BLaER1 (cell line): ENCODE data around the gene ZNF335.
"Not testable (repeated sequence)": the region's sequence is repeated elsewhere in the genome, so short reads cannot be mapped to it uniquely, and the experiment has no call there.

Experiments used
- H3K27ac ChIP-seq: shearing (Covaris generic); formaldehyde crosslinking; 2 replicates; pipeline ENCODE4 v1.8.1; 2022
- H3K27me3 ChIP-seq: shearing (Covaris generic); formaldehyde crosslinking; 2 replicates; pipeline ENCODE4 v1.8.1; 2022
- H3K36me3 ChIP-seq: shearing (Covaris generic); formaldehyde crosslinking; 2 replicates; pipeline ENCODE4 v1.8.1; 2022
- H3K4me1 ChIP-seq: shearing (Covaris generic); formaldehyde crosslinking; 2 replicates; pipeline ENCODE4 v1.8.1; 2022
- H3K4me2 ChIP-seq: shearing (Covaris generic); formaldehyde crosslinking; 2 replicates; pipeline ENCODE4 v1.8.1; 2022
- H3K4me3 ChIP-seq: shearing (Covaris generic); formaldehyde crosslinking; 2 replicates; pipeline ENCODE4 v1.8.1; 2022
- H3K9ac ChIP-seq: shearing (Covaris generic); formaldehyde crosslinking; 2 replicates; pipeline ENCODE4 v1.8.1; 2022
- H3K9me3 ChIP-seq: shearing (Covaris generic); formaldehyde crosslinking; 2 replicates; pipeline ENCODE4 v1.8.1; 2022
- H4K20me1 ChIP-seq: shearing (Covaris generic); formaldehyde crosslinking; 2 replicates; pipeline ENCODE4 v1.8.1; 2022
- Cebpa-rat ChIP-seq: shearing (Covaris generic); IDR thresholded peaks from 2 replicates; pipeline ENCODE4 v1.8.1; 2022

The ZNF335 gene

DNA sequence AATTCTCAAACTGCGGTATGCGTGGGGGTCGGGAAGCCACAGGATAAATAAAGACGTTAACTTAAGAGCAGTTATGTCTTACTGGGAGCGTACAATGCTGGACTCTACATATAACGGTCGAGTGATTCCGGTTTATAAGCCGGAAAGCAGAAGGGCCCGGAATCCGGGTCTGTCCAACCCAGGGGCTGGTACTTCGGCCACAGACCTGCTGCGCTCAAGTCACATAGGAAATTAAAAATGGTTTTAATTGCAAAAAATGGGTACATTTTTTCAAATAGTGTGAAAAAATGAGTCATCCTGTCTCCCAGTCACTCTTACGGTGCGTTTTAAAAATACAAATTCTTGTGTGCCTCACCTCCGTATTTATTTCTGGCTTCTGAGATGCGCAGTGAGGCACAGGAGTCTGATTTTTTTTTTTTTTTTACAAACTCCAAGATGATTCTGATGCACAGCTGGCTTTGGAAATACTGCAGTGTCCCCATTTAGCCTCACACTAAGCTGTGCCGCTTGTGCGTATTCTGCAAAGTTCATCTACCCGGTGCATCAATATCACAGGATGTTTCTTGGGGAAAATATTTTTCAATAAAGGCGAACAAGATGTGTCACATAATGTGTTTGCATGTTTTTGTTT, 36.5 kb downstream of the ZNF335 start:
- Histone ChIP-seq H3K9me3 (no peaks in the 10 kb centered on the region), H3K27ac (peak overlapping the region; percentile 100), H3K4me2 (peak overlapping the region; percentile 70), H3K4me3 (peak overlapping the region; percentile 91), H4K20me1 (peaks cover 49% of the 10 kb centered on the region), H3K27me3 (no peaks in the 10 kb centered on the region), H3K36me3 (peaks cover 42% of the 10 kb centered on the region), H3K4me1 (peaks cover 16% of the 10 kb centered on the region), H3K9ac (peak overlapping the region; percentile 100)
- TF ChIP-seq Cebpa-rat = no peak

DNA sequence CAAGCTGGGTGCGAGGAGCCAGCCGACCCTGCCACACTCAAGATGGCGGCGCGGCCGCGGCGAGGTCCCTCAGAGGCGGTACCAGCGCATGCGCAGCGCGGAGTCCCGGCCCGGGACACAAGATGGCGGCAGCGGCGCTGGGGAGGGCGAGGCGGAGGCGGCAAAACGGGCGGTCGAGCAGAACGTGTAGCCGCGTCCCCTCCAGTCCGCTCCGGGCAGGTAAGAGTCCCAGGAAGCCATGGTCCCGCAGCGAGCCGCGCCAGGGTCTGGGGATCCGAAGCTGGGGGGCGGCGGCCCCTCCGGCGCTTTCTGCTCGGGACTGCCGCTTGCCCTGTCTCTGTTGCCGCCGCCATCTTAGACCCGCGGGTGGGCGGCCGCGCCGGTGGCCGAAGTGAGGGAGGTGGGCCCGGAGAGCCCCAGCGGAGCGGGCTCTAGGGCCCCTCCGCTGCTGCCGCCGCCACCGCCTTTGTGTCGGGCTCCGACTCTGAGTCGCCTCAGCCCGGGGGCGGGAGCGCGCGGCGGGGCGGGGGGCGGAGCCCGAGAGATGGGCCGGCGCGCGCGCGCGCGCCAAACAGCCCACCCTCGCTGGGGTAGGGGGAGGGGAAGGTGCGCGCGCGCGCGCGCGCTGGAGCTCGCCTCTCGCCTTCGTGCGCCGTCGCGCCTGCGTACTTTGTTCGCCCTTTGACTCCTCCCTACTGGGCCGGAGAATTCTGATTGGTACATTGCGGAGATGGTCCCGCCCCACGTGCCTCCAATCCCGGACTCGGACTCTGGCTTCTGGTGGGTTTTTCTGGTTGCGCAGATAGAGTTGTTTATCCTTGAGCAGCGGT, 37.2 kb downstream of the ZNF335 start, which contains the start of gene PCIF1:
TSS of gene PCIF1 (plus strand) at position 98 of the 830 bp plus-strand sequence. CDS start 4,317 bp downstream, outside the sequence.
- H3K36me3 ChIP-seq = peaks cover 35% of the 10 kb centered on the region
- no peak for TF ChIP-seq Cebpa-rat
- H3K9ac ChIP-seq = peak within 1 kb of the TSS; percentile 100
- peak within 1 kb of the TSS; percentile 91 for H3K4me3 ChIP-seq
- no peaks in the 10 kb centered on the region for H3K27me3 ChIP-seq
- peak within 1 kb of the TSS; percentile 88 for H3K4me2 ChIP-seq
- no peaks in the 10 kb centered on the region for H3K9me3 ChIP-seq
- H3K4me1 ChIP-seq = peaks cover 16% of the 10 kb centered on the region
- peaks cover 43% of the 10 kb centered on the region for H4K20me1 ChIP-seq
- H3K27ac ChIP-seq = peak within 1 kb of the TSS; percentile 100

DNA sequence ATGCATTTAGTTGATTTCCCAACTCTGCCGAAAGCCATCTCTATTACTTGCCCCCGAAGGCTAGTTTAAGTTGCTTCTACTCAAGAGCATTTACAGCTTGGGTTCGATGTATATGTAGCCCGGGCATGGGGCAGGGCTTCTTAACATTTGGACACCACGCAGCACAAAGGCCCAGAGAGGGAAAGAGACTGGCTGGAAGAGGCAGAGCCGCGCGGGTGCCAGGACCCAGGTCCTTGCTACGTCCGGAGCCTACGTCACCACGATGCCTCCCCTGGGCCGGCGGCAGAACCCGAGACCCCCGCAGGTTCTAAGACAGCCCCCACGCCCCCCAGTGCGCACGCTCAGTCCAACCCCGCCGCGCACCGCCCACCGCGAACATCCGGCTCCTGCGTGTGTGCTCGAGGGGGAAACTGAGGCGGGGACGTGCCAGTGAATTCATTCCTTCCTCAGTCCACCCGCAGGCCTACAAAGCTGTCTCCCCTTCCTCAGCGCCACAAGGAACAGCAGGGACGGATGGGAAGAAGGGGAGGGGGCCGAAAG, 37.9 kb downstream of the ZNF335 start:
- Histone ChIP-seq H4K20me1 (peaks cover 39% of the 10 kb centered on the region), H3K4me2 (peak overlapping the region; percentile 88), H3K4me1 (peaks cover 16% of the 10 kb centered on the region), H3K9me3 (no peaks in the 10 kb centered on the region), H3K9ac (peak overlapping the region; percentile 100), H3K27me3 (no peaks in the 10 kb centered on the region), H3K36me3 (peaks cover 28% of the 10 kb centered on the region), H3K4me3 (peak overlapping the region; percentile 91), H3K27ac (peak overlapping the region; percentile 100)
- no peak for TF ChIP-seq Cebpa-rat

DNA sequence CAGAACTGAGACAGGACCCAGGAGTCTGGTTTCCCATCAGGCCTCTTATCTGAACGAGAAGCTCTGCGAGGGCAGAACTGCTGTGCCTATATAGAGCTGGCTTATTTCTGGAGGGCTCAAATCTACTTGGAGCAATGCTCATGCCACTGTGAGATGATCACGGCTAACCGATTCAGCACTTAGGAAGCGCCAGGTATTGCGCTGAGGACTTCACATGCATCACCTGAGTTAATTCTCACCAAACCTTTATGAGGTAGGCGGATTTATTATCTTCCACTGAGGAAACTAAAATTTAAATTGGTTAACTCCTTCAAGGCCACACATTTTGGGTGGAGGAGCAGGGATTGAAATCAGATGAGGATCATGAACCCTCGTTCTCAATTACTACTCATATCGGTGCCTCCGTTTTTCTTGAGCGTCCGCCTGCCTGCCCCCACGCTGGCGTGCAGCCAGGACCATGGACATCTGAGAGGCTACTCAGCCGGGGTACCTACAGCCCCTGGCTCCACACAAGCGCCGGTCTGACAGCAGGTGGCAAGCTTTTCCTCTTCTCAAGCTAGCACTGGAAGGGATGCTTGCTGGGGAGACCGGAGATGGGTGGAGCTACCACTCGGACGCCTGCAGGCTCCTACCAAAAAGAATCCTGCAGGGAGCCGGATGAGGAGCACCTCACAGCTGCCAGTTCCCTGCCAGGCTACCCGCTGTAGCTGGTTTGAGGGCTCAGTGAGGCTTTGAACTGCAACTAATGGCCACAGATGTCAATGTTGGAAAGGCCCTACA, 38.5 kb downstream of the ZNF335 start:
- Histone ChIP-seq H3K4me2 (peak overlapping the region; percentile 88), H3K27me3 (no peaks in the 10 kb centered on the region), H3K9me3 (no peaks in the 10 kb centered on the region), H3K4me3 (peak overlapping the region; percentile 91), H3K9ac (peak overlapping the region; percentile 100), H4K20me1 (peaks cover 32% of the 10 kb centered on the region), H3K36me3 (peaks cover 21% of the 10 kb centered on the region), H3K4me1 (peaks cover 16% of the 10 kb centered on the region), H3K27ac (peak overlapping the region; percentile 100)
- TF ChIP-seq Cebpa-rat = no peak

DNA sequence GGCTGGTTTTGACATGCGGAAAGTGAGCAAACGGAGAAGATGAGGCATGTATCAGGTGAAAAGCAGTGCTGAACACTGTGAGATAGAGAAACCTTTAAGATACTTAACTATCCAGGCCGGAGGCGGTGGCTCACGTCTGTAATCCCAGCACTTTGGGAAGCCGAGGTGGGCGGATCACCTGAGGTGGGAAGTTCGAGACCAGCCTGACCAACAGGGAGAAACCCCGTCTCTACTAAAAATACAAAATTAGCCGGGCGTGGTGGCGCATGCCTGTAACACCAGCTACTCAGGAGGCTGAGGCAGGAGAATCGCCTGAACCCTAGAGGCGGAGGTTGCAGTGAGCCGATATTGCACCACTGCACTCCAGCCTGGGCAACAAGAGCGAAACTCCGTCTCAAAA, 40.3 kb downstream of the ZNF335 start:
- not testable (repeated sequence) for H3K9ac ChIP-seq, H3K9me3 ChIP-seq, H3K36me3 ChIP-seq, H3K4me2 ChIP-seq, H3K27me3 ChIP-seq, H3K4me3 ChIP-seq, H3K27ac ChIP-seq
- peaks cover 15% of the 10 kb centered on the region for H4K20me1 ChIP-seq
- H3K4me1 ChIP-seq = peaks cover 16% of the 10 kb centered on the region

DNA sequence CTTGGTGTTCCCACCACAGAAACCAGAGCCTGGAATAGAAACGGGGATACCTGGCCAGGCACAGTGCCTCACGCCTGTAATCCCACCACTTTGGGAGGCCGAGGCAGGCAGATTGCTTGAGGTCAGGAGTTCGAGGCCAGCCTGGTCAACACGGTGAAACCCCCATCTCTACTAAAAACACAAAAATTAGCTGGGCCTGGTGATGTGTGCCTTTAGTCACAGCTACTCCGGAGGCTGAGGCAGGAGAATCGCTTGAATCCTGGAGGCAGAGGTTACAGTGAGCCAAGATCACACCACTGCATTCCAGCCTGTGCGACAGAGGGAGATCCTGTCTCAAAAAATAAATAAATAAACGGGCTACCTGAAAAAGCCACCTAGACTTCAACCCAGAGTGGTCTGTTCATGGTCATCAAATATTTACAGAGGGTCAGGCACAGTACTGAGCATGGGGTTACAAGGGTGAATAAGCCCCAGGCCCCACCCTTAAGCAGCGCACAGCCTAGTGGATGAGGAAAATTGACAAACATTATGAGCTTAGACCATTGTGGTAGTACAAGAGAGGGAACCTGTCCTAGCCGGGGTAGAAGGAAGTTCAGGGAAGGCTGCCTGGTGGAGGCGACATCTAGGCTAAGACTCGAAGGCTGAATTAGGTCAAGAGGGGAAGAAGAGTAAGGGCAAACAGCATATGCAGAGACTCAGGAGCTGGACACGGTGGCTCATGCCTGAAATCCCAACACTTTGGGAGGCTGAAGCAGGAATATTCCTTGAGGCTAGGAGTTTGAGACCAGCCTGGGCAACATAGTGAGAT, 44.7 kb downstream of the ZNF335 start:
- Histone ChIP-seq H3K4me3 (no peak overlapping the region), H3K9ac (no peak overlapping the region), H3K27me3 (no peaks in the 10 kb centered on the region), H3K4me2 (no peak overlapping the region), H3K4me1 (peaks cover 5% of the 10 kb centered on the region), H3K36me3 (no peaks in the 10 kb centered on the region), H4K20me1 (no peaks in the 10 kb centered on the region), H3K9me3 (no peaks in the 10 kb centered on the region), H3K27ac (no peak overlapping the region)
- no peak for TF ChIP-seq Cebpa-rat

DNA sequence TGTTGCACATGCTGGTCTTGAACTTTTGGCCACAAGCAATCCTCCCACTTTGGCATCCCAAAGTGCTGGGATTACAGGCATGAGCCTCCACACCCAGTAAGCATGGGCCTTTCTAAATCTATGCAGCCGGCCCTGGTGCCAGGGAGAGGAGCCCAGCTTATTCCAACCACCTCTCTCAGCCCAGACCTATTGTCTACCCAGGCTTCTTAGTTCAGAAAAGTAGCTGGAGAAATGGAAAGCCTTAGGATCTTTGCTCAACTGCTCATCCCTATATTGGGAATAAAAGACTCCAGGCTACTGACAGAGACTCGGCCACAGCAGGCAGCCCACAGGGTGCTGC, 45.3 kb downstream of the ZNF335 start:
- no peaks in the 10 kb centered on the region for H4K20me1 ChIP-seq
- TF ChIP-seq Cebpa-rat = no peak
- H3K4me2 ChIP-seq = no peak overlapping the region
- H3K4me1 ChIP-seq = peaks cover 8% of the 10 kb centered on the region
- no peaks in the 10 kb centered on the region for H3K27me3 ChIP-seq
- H3K9me3 ChIP-seq = no peaks in the 10 kb centered on the region
- H3K9ac ChIP-seq = no peak overlapping the region
- H3K36me3 ChIP-seq = no peaks in the 10 kb centered on the region
- H3K27ac ChIP-seq = no peak overlapping the region
- H3K4me3 ChIP-seq = no peak overlapping the region

DNA sequence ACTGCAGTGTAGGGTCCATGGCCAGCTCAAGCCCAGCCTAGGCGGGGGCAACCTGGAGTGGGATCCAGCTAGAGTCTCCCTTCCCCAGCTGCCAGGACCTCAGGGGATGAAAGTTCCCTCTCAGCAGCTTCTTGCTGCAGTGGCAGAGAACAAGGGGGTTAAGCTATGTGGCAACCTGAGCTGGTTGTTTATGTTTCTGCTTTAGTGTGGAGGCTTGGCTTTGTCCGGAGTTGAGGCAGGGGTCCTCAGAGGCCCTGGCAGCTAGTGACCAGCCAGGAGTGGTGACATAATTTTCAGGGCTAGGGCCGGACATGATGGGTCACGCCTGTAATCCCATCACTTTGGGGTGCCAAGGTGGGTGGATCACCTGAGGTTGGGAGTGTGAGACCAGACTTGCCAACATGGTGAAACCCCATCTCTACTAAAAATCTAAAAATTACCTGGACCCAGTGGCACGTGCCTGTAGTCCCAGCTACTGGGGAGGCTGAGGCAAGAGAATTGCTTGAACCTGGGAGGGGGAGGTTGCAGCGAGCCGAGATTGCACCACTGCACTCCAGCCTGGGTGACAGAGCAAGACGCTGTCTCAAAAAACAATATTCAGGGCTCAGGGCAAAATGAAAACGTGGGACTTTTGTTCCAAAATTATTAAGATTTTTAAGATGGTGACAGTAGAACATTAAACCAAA, 46.0 kb downstream of the ZNF335 start:
- Histone ChIP-seq H3K27ac (no peak overlapping the region), H3K4me3 (no peak overlapping the region), H3K36me3 (no peaks in the 10 kb centered on the region), H3K9ac (no peak overlapping the region), H3K4me2 (no peak overlapping the region), H4K20me1 (no peaks in the 10 kb centered on the region), H3K9me3 (no peaks in the 10 kb centered on the region), H3K27me3 (no peaks in the 10 kb centered on the region), H3K4me1 (peaks cover 8% of the 10 kb centered on the region)
- TF ChIP-seq Cebpa-rat = no peak
